Endometrial microvascular endothelial cells (primary cell): ENCODE data around the gene MIEF2. TPM values are rescaled to one million over a fixed set of nuclear protein-coding genes. Genes with fewer than 3 reads are reported as not detected.

ENCODE experiments used
- total RNA-seq: library from RNA; depleted of rRNA; stranded (reverse); fragments of >200 nt; gene quantifications from one replicate; pipeline ENCODE4 v1.2.3, GENCODE V29; 2015; ENCODE audit errors: inconsistent ontology term

The MIEF2 gene
- total RNA-seq, 1 donor from 2014 or later, result 9.8 TPM

Other genes starting within 250 kb of the MIEF2 start
- 13.1 TPM for gene ATPAF2, start 221.5 kb upstream of the MIEF2 start, total RNA-seq
- 9.5 TPM for gene GID4, start 221.3 kb upstream of the MIEF2 start, total RNA-seq
- gene DRG2, start 172.7 kb upstream of the MIEF2 start, total RNA-seq, result 80.5 TPM
- gene MYO15A, start 151.9 kb upstream of the MIEF2 start, total RNA-seq, result not detected
- 104 TPM for gene ALKBH5, start 76.8 kb upstream of the MIEF2 start, total RNA-seq
- gene LLGL1, start 35.0 kb upstream of the MIEF2 start, total RNA-seq, result 47.8 TPM
- 445 TPM for gene FLII, start 1.9 kb upstream of the MIEF2 start, total RNA-seq
- gene TOP3A, start 54.3 kb downstream of the MIEF2 start, total RNA-seq, result 55.3 TPM
- 14.3 TPM for gene SMCR8, start 54.6 kb downstream of the MIEF2 start, total RNA-seq
- 30.4 TPM for gene SHMT1, start 102.9 kb downstream of the MIEF2 start, total RNA-seq
- not detected for gene EVPLL, start 117.1 kb downstream of the MIEF2 start, total RNA-seq
- gene LGALS9C, start 216.1 kb downstream of the MIEF2 start, total RNA-seq, result not detected